Activated CD4-positive, alpha-beta T cell treated with anti-CD3 and anti-CD28 coated beads, Interleukin-2, Interleukin-6, amounts not matched to agents 100 ng/mL and 50 ng/mL, durations not matched to agents 16 hours and 8 hours (primary cell): ENCODE results near the gene BIRC7.

Experiments used
- DNase-seq: peaks from one replicate; pipeline ENCODE4 v3.0.0-alpha.2; 2020

The BIRC7 gene

DNA sequence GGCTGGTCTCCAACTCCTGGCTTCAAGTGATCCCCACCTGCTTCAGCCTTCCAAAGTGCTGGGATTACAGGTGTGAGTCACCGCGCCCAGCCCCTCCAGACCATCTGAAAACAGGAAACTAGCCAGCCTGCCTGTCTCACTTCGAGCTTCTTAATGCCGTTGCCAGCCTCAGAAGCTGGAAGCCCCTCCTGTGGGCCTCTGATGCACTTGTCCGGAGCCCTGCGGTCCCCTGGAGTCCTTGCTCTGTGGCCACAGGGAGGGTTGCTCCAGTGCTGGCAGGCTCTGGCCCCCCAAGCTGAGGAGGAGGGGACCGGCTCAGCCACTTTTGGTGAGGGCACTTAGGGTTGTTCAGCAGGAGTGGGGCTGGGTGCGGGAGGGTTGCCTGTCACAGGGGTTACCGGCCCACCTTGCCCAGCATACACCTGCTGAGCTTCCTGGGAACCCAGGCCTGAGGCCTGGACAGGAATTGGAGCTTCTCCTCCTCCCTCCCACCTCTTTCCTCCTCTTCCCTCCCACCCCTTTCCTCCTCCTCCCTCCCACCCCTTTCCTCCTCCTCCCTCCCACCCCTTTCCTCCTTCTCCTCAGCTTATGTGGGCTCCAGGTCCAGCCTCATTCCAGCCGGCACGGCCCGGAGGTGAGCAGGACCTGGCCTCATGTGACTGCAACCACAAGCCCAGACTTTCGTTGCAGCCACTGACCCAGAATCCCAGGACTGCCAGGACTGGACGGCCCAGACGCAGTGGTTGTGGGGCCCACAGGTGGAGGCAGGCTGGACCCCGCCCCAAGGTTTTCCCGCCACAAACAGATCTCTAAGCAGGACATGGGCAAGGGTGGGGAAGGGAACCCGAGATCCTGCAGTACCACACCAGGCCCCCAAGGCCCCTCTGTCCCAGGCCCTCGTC lies 9.4 kb upstream of the BIRC7 start:
- no peak for DNase-seq

DNA sequence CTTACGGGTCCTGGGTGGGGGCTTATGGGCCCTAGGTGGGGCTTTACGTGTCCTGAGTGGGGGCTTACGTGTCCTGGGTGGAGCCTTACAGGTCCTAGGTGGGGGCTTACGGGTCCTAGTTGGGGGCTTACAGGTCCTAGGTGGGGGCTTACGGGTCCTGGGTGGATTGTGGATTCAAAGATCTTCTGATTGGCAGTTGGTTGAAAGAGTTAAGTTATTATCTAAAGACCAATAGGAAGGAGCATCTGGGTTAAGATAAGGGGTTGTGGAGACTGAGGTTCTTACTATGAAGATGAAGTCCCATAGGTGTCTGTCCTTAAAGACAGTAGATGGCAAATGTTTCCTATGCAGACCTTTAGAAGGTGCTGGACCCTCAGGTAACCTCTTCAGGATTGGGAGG lies 8.4 kb upstream of the BIRC7 start:
- no peak for DNase-seq

- DNase-seq, result no peak
Observed at GRCh38 chr20:63228806-63229205, 6.9 kb upstream of the BIRC7 start.

GRCh38 chr20:63230800-63231268 lies 4.9 kb upstream of the BIRC7 start:
- no peak for DNase-seq

DNA sequence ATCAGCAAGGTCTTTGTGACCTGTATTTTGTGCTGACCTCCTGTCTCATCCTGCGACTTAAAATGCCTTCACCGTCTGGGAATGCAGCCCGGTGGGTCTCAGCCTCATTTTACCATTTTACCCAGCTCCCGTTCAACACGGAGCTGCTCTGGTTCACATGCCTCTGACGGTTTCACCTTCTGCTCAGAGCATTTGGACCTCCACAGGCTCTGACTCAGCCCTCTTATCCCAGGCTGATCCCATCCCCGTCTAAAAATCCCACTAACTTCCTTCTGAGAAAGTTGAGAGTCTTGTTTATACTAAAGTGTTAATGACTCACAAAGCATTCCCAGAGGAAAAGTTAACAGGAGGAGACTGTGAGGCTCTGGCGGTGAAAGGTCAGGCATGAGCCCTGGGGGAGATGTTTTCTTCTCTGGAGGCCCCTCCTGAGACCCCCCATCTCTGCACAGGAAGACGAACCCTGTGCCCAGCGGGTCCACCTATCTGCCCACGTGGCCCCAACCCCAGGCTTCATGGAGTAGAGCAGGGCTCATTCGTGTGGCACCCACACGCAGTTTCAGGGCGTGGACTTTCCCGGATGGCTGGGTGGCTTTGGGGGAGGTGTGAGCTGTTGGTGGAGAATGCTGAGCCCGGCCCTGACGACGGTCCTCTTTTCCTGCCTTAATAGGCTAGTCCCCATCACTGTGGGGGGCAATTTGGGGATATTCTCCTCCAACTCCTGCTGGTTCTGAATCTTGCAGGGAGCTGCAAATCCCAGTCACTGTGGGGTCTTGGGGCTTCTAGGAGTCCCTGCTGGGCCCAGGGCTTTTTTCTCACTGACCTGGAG lies 3.3 kb upstream of the BIRC7 start:
- no peak for DNase-seq

DNA sequence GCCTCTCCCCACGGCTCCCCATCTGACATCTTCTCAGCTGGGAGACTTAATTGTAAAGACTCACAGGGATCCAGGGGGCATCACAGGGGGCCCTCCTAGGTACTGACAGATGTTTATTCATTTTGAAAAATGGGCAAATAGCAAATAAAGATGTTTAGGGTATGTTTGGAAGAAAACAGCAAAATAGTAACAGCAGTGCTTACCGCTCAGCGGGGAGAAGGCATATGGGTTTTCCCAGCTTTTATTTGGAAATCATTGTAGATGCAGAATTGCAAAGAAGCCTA lies 2.7 kb upstream of the BIRC7 start:
- DNase-seq, result no peak

DNA sequence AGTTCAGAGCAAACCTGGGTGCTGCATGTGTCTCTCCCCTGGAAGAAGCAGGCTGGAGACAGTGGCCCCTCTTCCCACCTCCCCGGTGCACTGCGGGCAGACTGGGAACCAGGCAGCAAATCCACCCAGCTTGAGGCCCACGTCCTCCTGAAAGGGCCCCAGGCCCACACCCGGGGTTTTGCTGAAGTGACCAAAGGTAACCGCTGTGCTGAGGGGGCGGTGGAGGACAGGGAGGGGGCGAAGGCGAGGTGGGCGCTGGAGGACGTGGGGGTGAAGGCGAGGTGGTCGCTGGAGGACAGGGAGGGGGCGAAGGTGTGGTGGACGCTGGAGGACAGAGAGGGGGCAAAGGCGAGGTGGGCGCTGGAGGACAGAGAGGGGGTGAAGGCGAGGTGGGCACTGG lies 1.8 kb upstream of the BIRC7 start:
- DNase-seq, result no peak

DNA sequence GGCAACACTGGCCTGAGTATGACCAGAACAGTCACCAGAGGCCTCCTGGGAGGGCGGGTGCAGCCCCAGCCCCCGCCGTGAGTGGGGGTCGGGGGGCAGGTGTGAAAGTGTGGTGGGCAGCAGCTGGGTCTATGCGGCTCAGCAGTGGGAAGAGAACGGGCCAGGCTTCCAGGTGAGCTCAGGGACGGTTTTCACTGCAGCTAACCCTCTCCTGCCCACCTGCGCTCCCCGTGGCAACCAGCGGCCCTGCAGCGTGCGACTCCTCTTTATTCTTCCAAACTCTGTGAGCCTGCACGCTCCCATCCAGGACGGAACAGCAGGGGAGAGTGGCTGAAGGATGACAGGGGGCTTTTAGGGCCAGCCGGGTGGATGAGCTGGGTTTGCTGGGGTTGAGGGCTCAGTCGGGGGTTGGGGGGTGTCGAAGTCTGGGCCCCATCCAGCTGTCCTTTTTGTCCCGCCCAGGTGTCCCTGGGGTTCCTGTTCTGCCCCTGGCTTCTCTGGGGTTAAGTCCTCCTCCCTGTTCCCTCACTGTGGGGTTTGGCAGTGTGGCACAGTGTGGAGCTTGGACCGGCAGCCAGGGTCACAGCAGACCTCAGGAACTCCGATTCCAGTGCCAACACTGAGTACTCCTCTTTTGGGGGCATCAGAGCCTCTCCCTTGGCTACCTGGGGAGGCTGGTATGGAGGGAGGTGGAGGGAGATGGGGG lies 859 bp upstream of the BIRC7 start:
- no peak for DNase-seq

- DNase-seq, result no peak
Observed at GRCh38 chr20:63236116-63236837, 572 bp downstream of the BIRC7 start.

DNA sequence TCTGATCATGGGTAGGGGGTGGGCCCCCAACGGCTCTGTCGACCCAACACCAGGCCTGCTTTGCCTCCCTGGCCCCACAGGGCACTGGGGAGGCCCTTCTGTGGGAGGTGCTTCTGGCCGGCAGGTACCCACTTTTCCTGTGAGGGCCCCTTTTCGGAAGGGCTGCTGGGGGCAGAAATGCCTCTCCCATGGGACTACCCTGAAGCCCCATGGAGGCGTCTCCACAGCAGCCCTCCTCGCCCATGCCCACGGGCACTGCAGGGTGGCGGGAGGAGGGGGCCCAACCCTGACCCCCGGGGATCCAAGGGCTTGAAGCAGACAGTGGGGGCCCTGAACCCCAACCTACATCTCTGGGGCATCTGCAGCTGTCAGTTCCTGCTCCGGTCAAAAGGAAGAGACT lies 2.3 kb downstream of the BIRC7 start:
- DNase-seq, result no peak

- no peak for DNase-seq
Observed at GRCh38 chr20:63238514-63239125, 2.9 kb downstream of the BIRC7 start.

GRCh38 chr20:63239431-63239830 lies 3.7 kb downstream of the BIRC7 start:
- DNase-seq, result no peak

DNA sequence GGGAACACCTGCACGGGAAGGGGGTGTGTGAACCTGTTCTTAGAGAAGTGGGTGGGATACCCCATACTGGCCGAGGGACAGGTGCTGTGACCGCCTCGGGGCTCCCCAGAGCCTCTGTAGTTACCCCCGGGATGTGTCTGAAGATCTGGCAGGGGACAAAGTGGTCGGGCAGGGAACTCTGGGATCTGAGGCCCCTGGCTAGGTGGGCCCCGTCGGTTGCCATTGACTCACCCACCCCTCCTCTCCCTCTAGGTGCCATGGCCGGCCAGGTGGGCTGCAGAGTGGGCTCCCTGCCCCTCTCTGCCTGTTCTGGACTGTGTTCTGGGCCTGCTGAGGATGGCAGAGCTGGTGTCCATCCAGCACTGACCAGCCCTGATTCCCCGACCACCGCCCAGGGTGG lies 4.3 kb downstream of the BIRC7 start:
- DNase-seq, result no peak

DNA sequence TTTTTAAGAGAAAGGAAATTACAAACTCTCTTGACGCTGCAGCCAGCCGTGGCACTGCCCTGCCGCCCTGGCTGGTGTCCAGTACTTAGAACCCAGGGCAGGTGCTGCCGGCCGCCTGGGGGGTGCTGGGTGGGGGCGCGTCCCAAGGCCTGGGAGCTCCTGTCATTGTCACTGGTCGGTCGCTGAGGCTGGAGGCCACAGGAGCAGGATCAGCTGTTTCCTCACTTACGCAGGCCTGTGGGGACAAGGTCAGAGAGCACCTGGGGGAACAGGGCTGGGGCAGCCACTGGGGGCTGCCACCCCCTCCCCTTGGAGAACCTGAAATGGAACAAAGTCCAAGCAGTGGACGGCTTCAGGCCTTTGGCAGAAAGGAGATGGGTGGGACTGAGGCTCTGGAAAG lies 5.6 kb downstream of the BIRC7 start:
- DNase-seq, result no peak

DNA sequence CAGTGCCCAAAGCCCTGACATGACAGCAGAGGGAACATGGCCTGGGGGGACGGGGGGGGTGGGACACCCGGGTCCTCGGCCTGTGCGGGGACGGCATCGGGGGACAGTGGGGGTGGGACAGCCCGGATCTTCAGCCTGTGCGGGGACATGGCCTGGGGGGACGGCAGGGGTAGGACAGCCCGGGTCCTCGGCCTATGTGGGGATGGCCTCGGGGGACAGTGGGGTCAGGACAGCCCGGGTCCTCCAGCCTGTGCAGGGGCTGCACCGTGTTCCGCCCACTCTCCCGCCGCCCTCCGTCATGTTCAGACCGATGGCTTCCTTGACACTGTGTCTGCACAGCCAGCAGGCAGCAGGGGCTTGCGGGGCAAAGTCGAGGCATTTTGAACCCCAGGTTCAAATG lies 7.0 kb downstream of the BIRC7 start:
- no peak for DNase-seq

DNA sequence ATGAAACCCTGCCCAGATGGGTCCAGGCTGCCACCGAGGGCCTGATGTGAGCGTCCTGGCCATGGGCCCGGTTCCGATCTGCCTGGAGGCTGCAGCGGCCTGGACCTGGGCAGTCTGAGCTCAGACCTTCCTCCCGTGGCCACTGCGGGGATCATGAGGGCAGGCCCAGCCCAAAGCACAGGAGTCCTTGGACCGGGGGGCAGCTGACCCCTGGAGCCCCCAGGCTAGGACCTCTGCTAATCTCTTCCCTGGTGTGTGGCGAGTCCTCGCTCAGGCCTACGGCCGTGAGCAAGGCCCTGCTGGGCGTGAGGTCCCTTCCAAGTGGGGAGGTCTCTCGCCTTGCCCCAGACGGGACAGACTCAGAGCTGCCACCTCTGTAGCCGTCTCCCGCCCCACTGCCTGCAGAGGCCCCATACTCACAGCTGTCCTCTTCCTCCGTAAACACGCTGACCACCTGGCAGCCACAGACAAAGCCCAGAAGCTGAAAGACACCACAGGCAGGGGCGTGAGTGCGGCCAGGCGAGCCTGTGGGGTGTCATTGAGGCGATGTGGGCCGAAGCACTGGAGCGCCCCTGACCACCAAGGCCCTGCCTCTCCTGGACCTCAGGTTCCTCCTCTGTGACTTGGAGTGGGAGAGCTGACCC lies 8.0 kb downstream of the BIRC7 start:
- DNase-seq, result no peak

DNA sequence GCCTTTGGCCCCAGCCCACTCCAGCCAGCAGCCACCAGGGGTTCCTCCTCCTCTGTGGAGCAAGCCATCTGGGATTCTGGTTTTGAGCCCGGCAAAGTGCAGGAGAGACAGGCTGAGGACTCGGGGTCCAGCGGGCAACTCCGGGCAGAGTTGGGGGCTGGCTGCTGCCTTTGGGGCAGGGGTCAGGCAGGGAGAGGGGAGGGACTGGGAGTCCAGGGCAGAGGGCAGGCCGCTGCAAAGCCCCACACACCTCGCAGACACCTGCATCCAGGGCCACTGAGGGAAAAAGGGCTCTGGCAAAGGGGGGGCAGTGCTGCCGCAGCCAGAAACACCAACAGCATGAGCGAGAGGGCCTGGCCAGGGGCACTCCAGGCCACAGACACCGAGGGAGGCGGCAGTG lies 8.8 kb downstream of the BIRC7 start:
- DNase-seq, result no peak

GRCh38 chr20:63246490-63247288 lies 11.0 kb downstream of the BIRC7 start:
- no peak for DNase-seq

DNA sequence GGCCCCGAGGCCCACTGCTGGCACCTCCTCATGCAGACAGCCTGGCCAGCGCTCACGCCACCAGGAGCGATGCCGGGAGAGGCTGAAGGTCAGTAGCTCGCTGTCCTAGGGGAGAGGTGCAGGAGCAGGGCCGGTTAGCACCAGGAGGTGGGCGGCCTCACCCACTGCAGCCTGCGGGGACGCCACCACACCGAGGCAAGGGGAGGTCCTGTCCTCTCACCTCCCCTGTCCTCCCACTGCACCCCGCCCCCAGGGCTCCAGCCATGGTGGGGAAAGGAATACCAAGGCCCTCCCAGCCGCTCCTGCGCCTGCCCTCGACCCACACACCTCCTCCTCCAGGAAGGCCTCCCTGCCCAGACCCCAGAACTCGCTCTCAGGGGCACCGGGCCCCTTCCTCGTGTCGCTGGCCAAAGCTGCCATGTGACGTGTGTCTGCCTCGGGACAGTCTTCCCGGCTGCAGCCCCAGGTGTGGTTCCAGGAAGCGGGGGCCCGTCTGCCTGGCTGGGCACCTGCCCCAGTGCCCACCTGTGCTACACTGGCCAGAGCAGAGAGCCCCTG lies 12.0 kb downstream of the BIRC7 start:
- no peak for DNase-seq

GRCh38 chr20:63248835-63249591 lies 13.3 kb downstream of the BIRC7 start:
- DNase-seq, result no peak
